ENCODE results near the gene PTPN4. TPM values are rescaled to one million over a fixed set of nuclear protein-coding genes. Genes with fewer than 3 reads are reported as not detected.

PTPN4 gene
- total RNA-seq, 6 donors from 2014 or later: 15.3 to 112 (median 35.9) TPM

DNA sequence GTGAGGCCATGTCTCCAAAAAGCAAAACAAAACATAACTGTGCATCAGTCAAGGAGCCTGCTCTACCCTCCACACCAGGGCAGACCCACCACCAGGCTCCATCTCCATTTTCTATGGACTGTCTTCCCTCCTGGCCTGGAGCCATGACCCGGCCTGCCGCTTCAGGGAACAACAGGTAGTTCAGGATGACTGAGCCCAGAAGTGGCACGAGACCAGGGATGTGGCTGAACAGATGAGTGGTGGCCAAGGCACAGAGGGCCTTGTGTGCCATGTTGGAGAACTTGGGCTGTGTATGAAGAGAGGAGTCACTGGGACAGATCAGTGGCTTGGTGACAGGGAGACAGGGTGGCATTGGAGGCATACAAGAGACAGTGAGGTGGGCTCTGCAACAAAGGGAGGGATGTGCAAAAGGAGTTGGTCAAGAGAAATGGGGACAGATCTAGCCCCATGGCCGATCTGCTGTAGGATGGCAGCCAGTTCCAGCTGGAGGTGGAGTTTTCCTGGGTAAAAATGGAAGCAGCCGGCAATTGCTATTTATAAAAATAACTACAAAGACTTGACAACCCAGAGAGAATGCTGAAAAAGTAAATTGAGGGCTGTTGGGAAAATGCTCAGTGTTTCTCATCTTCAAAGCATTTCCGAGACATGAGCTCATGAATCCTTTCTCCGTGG, 45.8 kb upstream of the PTPN4 start:
- no peak overlapping the region for H3K27ac ChIP-seq
- DNase-seq (no peak), ATAC-seq (ENCODE audit: low FRiP score in 2 of 2) (no peak)
- no peaks in the 10 kb centered on the region for H3K27me3 ChIP-seq
- H3K4me1 ChIP-seq: no peaks in the 10 kb centered on the region
- no peaks in the 10 kb centered on the region for H3K36me3 ChIP-seq
- 78 to 83% methylated on average over 7 of the region's 7 CpGs for WGBS, 2 donors
- no peak overlapping the region for H3K4me3 ChIP-seq
- TF ChIP-seq POLR2AphosphoS5 (IDR thresholded peaks at IDR 0.05) (no peak), CTCF (IDR thresholded peaks at IDR 0.05) (no peak), EP300 (IDR thresholded peaks at IDR 0.05) (no peak), POLR2A (IDR thresholded peaks at IDR 0.05) (no peak)
- H3K9me3 ChIP-seq: no peaks in the 10 kb centered on the region

- Histone ChIP-seq H3K4me3 (no peak overlapping the region), H3K36me3 (no peaks in the 10 kb centered on the region), H3K27ac (no peak overlapping the region), H3K27me3 (no peaks in the 10 kb centered on the region), H3K4me1 (no peaks in the 10 kb centered on the region), H3K9me3 (no peaks in the 10 kb centered on the region)
- no peak for ATAC-seq (ENCODE audit: low FRiP score in 2 of 2)
- 83 to 94% methylated on average over 17 to 23 of the region's 23 CpGs for WGBS, 2 donors
- TF ChIP-seq POLR2A (IDR thresholded peaks at IDR 0.05) (no peak), CTCF (IDR thresholded peaks at IDR 0.05) (no peak), POLR2AphosphoS5 (IDR thresholded peaks at IDR 0.05) (no peak)
- no peak for DNase-seq
These were observed 44.1 kb upstream of the PTPN4 start for GRCh38 chr2:119715409-119716283.

- Histone ChIP-seq H3K4me1 (no peaks in the 10 kb centered on the region), H3K27me3 (no peaks in the 10 kb centered on the region), H3K27ac (no peak overlapping the region), H3K36me3 (no peaks in the 10 kb centered on the region), H3K9me3 (no peaks in the 10 kb centered on the region), H3K4me3 (no peak overlapping the region)
- DNase-seq (no peak), ATAC-seq (ENCODE audit: low FRiP score in 2 of 2) (no peak)
- TF ChIP-seq POLR2A (IDR thresholded peaks at IDR 0.05): no peak
- no peak for TF ChIP-seq POLR2AphosphoS5 (IDR thresholded peaks at IDR 0.05)
- no peak for TF ChIP-seq CTCF (IDR thresholded peaks at IDR 0.05)
- TF ChIP-seq EP300 (IDR thresholded peaks at IDR 0.05): no peak
- WGBS, 2 donors: 86 to 89% methylated on average over 6 of the region's 6 CpGs
These were observed 43.4 kb upstream of the PTPN4 start for GRCh38 chr2:119716284-119716672.

DNA sequence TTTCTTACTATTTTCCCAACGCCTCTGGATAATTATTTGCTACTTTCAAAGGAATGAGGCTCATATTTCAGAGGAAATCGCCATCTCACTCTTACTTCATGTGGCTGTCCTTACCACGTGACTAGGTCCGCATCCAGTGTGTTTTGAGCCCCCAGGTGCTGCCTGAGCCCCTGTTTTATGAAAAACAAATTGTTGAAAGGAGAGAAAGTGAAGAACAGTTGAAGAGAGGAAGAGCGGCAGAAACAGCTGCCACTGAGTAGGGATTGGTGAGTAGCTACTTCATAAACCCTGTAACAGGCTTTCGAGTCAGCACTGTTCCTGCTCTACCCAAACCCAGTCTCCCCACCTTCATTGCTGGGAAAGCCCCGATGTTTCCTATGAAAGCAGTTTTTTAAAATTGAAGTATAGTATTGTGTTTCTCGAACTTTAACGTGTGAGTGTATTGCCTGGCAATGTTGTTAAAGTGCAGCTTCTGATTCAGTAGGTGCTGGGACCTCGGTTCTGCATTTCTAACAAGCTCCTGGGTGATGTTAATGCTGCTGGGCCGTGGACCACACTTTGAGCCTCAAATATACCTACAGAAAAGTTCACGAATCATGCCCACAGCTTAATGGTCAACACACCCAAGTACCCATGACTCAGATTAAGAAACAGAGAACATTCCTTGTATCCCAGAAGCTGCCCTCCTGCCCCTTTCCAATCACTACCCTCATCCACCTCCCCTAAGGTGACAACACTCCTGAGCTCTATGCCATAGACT, 41.0 kb upstream of the PTPN4 start:
- Histone ChIP-seq H3K36me3 (no peaks in the 10 kb centered on the region), H3K9me3 (no peaks in the 10 kb centered on the region), H3K4me1 (no peaks in the 10 kb centered on the region), H3K27me3 (no peaks in the 10 kb centered on the region), H3K4me3 (no peak overlapping the region), H3K27ac (no peak overlapping the region)
- no peak for ATAC-seq (ENCODE audit: low FRiP score in 2 of 2)
- 74 to 78% methylated on average over 12 of the region's 12 CpGs for WGBS, 2 donors
- no peak for TF ChIP-seq EP300 (IDR thresholded peaks at IDR 0.05)
- no peak for DNase-seq

- Histone ChIP-seq H3K27ac (no peak overlapping the region), H3K9me3 (no peaks in the 10 kb centered on the region), H3K27me3 (no peaks in the 10 kb centered on the region), H3K4me1 (no peaks in the 10 kb centered on the region), H3K36me3 (no peaks in the 10 kb centered on the region), H3K4me3 (no peak overlapping the region)
- 92% methylated on average over 3 of the region's 3 CpGs for WGBS, 2 donors
- DNase-seq (no peak), ATAC-seq (ENCODE audit: low FRiP score in 2 of 2) (no peak)
- TF ChIP-seq CTCF (IDR thresholded peaks at IDR 0.05) (no peak), EP300 (IDR thresholded peaks at IDR 0.05) (no peak), POLR2AphosphoS5 (IDR thresholded peaks at IDR 0.05) (no peak), POLR2A (IDR thresholded peaks at IDR 0.05) (no peak)
These were observed 40.5 kb upstream of the PTPN4 start for GRCh38 chr2:119719261-119719627.
